ENCODE results near the gene YJU2.
"Not testable (repeated sequence)": the region's sequence is repeated elsewhere in the genome, so short reads cannot be mapped to it uniquely, and the experiment has no call there.

The YJU2 gene

GRCh38 chr19:4229179-4229931 lies 17.5 kb upstream of the YJU2 start, which contains the start of gene EBI3:
EBI3 (plus strand) TSS chr19:4229523; CDS start chr19:4229551, 28 bp downstream.
- DNase-seq = peak; percentile 80

DNA sequence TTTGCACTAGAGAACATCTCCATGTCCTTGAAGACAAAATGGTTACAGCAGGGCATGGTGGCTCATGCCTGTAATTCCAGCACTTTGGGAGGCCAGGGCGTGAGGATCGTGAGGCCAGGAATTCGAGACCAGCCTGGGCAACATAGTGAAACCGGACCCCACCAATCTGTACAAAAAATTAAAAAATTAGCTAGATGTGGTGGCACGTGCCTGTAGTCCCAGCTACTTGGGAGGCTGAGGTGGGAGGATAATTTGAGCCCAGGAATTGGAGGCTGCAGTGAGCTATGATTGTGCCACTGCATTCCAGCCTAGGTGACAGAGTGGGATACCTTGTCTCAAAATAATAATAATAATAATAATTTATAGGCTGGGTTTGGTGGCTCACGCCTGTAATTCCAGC lies 16.6 kb upstream of the YJU2 start:
- DNase-seq = not testable (repeated sequence)

DNA sequence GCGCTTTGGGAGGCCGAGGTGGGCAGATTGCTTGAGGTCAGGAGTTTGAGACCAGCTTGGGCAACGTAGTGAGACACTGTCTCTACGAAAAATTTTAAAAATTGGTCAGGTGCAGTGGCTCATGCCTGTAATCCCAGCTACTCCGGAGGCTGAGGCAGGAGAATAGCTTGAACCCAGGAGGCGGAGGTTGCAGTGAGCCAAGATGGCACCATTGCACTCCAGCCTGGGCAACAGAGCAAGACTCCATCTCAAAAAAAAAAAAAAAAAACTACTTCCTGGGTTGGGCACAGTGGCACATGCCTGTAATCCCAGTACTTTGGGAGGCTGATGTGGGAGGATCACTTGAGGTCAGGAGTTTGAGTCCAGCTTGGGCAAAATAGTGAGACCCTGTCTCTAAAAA lies 15.4 kb upstream of the YJU2 start:
- not testable (repeated sequence) for DNase-seq

GRCh38 chr19:4232139-4232538 lies 14.7 kb upstream of the YJU2 start:
- not testable (repeated sequence) for DNase-seq

DNA sequence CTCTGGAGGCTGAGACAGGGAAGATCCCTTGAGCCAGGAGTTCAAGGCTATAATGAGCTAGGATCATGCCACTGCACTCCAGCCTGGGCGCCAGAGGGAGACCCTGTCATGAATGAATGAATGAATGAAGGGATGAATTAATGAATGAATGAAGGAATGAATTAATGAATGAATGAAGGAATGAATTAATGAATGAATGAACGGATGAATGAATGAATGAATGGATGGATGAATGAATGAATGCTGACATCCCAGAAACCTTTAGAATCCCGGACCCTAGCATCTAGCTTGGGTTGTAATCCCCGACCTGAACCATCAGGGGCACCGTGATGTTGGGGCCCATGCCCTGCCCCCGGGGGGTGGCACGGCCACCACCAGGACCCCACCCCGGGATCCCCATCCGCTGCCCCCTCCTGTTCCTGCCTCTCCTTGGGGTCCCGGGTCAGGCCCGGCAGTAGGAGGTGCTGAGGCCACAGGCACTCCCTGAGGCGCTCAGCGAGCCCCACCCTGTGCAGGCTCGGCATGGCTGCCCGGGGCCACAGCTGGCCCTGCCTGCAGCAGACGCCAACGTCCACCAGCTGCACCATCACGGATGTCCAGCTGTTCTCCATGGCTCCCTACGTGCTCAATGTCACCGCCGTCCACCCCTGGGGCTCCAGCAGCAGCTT lies 14.1 kb upstream of the YJU2 start:
- DNase-seq = no peak

GRCh38 chr19:4233282-4233853 lies 13.5 kb upstream of the YJU2 start:
- peak; percentile 88 for DNase-seq

DNA sequence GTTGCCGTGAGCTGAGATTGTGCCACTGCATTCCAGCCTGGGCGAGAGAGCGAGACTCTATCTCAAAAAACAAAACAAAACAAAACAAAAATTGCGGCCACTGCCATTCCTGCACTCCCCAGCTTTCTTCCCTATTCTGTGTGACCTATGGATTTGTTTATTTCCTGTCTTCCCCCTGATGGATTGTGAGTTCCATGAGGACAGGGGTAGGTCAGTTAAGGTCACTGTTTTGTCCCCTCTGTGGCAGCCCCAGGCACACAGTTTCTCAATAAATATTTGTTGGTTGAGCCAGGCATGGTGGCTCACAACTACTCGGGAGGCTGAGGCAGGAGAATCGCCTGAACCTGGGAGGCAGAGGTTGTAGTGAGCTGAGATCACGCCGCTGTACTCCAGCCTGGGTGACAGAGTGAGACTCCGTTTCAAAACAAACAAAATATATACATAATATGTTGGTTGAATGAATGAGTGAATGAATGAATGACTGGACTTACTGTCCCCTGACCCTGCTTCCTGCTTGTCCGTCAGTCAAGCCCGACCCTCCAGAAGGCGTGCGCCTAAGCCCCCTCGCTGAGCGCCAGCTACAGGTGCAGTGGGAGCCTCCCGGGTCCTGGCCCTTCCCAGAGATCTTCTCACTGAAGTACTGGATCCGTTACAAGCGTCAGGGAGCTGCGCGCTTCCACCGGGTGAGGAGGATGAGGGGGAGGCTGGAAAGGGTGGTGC lies 12.6 kb upstream of the YJU2 start:
- DNase-seq = no peak

DNA sequence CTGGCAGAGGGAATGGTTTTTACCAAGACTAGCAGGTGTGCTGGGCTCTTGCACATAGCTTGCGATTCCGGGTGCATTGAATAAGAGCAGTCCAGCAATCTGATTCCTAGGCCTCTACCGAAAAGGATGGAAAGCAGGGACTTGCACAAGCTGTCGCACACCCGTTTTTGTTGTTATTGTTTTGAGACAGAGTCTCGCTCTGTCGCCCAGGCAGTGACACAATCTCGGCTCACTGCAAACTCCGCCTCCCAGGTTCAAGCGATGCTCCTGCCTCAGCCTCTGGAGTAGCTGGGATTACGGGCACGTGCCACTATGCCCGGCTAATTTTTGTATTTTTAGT lies 12.0 kb upstream of the YJU2 start:
- DNase-seq = no peak

DNA sequence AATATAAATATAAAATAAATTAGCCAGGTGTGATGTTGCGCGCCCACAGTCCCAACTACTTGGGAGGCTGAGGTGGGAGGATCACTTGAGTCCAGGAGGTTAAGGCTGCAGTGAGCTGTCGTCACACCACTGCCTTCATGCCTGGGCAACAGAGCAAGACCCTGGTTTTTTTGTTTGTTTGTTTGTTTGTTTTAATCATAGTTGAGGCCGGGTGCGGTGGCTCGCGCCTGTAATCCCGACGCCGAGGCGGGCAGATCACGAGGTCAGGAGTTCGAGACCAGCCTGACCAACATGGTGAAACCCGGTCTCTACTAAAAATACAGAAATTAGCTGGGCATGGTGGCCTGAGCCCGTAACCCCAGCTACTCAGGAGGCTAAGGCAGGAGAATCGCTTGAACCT lies 9.4 kb upstream of the YJU2 start:
- not testable (repeated sequence) for DNase-seq

DNA sequence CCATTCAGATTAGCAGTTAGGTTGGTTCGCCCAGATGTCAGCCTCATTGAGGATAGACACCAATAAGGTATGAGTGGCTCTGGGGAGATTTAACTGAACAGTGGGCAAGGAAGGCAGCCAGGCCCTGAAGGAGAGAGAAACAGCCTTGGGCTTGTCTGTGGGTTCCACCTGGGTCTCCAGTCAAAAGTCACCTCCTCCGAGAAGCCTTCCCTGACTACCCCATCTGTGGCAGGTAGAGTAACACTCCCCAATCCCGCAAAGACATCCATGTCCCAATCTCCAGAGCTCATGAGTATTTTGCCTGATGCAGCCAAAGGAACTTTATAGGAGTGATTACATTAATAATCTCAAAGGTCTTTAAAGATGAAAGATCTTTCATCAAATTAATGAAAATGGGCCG lies 8.0 kb upstream of the YJU2 start:
- DNase-seq = no peak

GRCh38 chr19:4241824-4242430 lies 5.0 kb upstream of the YJU2 start:
- no peak for DNase-seq

- DNase-seq = not testable (repeated sequence)
These were observed 942 bp upstream of the YJU2 start for GRCh38 chr19:4245938-4246337.

GRCh38 chr19:4256563-4256962 lies 9.7 kb downstream of the YJU2 start:
- no peak for DNase-seq

GRCh38 chr19:4257025-4257424 lies 10.1 kb downstream of the YJU2 start:
- DNase-seq = no peak

DNA sequence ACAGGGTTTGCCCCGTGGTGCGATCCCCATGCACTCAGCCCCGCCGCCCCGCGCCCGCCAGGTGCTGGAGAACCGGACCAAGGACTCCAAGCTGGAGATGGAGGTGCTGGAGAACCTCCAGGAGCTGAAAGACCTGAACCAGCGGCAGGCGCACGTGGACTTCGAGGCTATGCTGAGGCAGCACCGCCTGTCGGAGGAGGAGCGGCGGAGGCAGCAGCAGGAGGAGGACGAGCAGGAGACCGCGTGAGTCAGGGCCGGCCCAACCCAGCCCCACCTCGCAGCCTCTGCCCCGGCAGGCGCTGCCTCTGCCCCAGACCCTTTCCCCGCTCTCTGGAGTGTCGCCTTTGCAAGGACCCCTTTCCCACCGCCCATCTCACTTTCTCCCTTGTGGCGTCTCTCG lies 11.3 kb downstream of the YJU2 start:
- no peak for DNase-seq

DNA sequence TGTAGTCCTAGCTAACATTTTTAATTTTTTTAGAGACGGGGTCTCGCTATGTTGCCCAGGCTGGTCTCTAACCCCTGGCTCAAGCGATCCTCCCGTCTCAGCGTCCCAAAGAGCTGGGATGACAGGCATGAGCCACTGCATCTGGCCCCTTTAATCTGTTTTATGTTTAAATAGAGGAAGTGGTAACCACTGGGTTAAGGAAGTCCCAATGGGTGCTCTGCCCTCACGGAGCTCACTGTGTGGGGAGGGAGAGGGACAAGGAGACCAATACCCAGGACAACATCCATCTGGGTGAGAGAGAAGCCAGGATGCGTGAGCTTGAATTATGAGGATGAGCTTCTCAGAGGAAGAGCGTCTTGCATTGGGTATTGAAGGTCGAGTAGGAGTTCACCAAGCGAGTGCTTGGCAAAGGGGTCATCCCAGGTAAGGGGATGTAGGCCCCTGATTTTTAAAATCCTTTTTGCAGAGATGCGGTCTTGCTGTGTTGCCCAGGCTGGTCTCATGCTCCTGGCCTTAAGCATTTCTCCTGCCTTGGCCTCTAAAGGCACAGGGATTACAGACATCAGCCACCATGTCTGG lies 13.8 kb downstream of the YJU2 start:
- DNase-seq = no peak

DNA sequence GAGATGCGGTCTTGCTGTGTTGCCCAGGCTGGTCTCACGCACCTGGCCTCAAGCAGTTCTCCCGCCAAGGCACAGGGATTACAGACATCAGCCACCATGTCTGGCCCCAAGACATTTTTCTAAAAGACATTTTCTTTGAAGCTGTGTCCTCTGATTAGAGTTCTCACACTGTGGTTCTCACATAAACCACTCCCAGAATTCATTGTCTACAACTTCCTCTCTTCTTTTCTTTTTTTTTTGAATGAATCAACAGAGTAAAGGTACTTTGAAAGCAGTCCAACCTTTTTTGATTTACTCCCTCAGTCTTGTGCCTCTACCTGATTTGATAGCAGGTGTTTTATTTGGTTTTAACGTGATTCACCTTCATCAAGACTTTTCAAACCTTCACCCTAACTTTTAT lies 17.9 kb downstream of the YJU2 start:
- DNase-seq = no peak

DNA sequence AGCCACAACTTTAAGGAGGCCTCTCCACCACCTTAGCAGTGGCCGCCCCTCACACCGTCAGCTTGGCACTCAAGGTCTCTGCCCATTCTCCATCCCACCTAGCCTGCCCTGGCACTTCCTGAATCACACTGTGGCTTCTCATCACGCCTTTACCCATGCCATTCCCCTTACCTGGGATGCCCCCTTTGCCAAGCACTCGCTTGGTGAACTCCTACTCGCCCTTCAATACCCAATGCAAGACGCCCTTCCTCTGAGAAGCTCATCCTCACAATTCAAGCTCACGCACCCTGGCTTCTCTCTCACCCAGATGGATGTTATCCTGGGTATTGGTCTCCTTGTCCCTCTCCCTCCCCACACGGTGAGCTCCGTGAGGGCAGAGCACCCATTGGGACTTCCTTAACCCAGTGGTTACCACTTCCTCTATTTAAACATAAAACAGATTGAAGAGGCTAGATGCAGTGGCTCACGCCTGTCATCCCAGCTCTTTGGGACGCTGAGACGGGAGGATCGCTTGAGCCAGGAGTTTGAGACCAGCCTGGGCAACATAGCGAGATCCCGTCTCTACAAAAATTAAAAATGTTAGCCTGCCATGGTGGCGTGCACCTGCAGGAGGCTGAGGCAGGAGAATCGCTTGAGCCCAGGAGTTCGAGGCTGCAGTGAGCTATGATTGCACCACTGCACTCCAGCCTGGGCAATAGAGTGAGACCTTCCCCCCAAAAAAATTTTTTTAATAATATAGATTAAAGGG lies 19.5 kb downstream of the YJU2 start:
- DNase-seq = no peak

DNA sequence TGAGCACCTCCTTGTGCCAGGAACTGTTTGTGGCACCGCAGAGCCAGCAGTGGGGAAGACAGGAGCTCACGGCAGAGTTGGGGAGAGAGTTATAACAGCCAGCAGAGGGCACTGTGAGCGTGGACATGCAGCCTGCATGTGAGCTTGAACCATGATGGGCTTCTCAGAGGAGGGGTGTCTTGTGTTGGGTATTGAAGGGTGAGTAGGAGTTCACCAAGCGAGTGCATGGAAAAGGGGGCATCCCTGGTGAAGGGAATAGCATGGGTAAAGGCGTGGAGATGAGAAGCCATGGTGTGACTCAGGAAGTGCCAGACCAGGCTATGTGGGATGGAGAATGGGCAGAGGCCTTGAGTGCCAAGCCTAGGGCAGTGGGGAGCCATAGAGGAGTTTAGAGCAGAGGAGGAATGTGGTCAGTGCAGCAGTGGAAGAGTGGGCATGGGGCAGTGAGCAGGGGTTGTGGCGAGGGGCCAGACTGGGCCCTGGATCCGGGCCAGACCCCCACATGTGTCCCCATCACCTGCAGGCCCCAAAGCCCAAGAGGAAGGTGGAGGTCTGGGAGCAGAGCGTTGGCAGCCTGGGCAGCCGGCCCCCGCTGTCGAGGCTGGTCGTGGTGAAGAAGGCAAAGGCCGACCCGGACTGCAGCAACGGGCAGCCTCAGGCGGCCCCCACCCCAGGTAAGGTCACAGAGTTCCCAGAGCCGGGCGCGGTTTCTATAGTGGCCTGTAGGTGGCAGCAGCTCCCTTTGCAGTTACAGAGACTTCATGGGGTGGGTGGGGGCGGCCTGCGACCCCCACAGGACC lies 20.4 kb downstream of the YJU2 start:
- DNase-seq = peak; percentile 85

GRCh38 chr19:4267901-4268815 lies 21.3 kb downstream of the YJU2 start:
- DNase-seq = no peak

All from activated CD8-positive, alpha-beta memory T cell treated with anti-CD3 and anti-CD28 coated beads for 24 hours (primary cell).